NB4 (cell line): ENCODE data around the gene CASP12.

Experiments used
- CTCF ChIP-seq: IDR thresholded peaks from one replicate; pipeline ENCODE4 v1.5.1; 2012; ENCODE audit warnings: low read depth, low read length
- MAX ChIP-seq: IDR thresholded peaks from 2 replicates; pipeline ENCODE4 v1.6.1; 2011; ENCODE audit warnings: low read depth, low read length
- POLR2A ChIP-seq: IDR thresholded peaks from 2 replicates; pipeline ENCODE4 v1.6.1; 2011; ENCODE audit warnings: mild to moderate bottlenecking; ENCODE audit not compliant: insufficient read length; ENCODE audit errors: extremely low read depth

- no peak for TF ChIP-seq CTCF
- TF ChIP-seq POLR2A = no peak
- TF ChIP-seq MAX = no peak
These were observed 56.2 kb downstream of the CASP12 start for GRCh38 chr11:104841973-104842525.
